CD4-positive, alpha-beta T cell treated with Interleukin-15 for 1 hour (primary cell): Measurements from ENCODE around the gene SNED1.

Source experiments
- DNase-seq: peaks from one replicate; pipeline ENCODE4 v3.0.0-alpha.2; 2020

The SNED1 gene

GRCh38 chr2:240997856-240998705 is at the start of gene SNED1:
SNED1 (plus strand) TSS chr2:240998618; CDS start chr2:240998838, 220 bp downstream.
- peak; percentile 70 for DNase-seq

GRCh38 chr2:240948905-240949790 is 49.3 kb upstream of the SNED1 start:
- DNase-seq, result no peak

GRCh38 chr2:240949791-240950705 is 48.4 kb upstream of the SNED1 start:
- DNase-seq, result no peak

- no peak for DNase-seq
These were observed 47.3 kb upstream of the SNED1 start for GRCh38 chr2:240951045-240951594.

- DNase-seq, result peak; percentile 7
These were observed 45.7 kb upstream of the SNED1 start for GRCh38 chr2:240952496-240953246.

- no peak for DNase-seq
These were observed 44.7 kb upstream of the SNED1 start for GRCh38 chr2:240953426-240954410.

GRCh38 chr2:240954436-240955305 is 43.7 kb upstream of the SNED1 start:
- no peak for DNase-seq

- DNase-seq, result no peak
These were observed 42.9 kb upstream of the SNED1 start for GRCh38 chr2:240955306-240956170.

GRCh38 chr2:240956171-240956934 is 42.1 kb upstream of the SNED1 start:
- DNase-seq, result no peak

GRCh38 chr2:240956935-240957655 is 41.3 kb upstream of the SNED1 start:
- DNase-seq, result no peak

GRCh38 chr2:240957656-240958365 is 40.6 kb upstream of the SNED1 start:
- DNase-seq, result no peak

GRCh38 chr2:240958366-240959213 is 39.8 kb upstream of the SNED1 start:
- DNase-seq, result no peak

GRCh38 chr2:240959214-240959940 is 39.0 kb upstream of the SNED1 start:
- DNase-seq, result no peak

GRCh38 chr2:240959941-240960308 is 38.5 kb upstream of the SNED1 start:
- DNase-seq, result no peak
